Frontal cortex (tissue), 4 donors: ENCODE results near the gene ATP10A. TPM values are rescaled to one million over a fixed set of nuclear protein-coding genes. Genes with fewer than 3 reads are reported as not detected.
"Not testable (repeated sequence)": the region's sequence is repeated elsewhere in the genome, so short reads cannot be mapped to it uniquely, and the experiment has no call there.

Source experiments
- DNase-seq, 2 donors: peaks; one replicate each; pipeline ENCODE4 v3.0.0; 2012; ENCODE audit warnings: low spot score in 2 of 2
- FAIRE-seq: peaks from 2 replicates; lab custom pipeline; 2012; peaks lifted over from hg19 to GRCh38; lab: Jason Lieb, UNC
- small RNA-seq: library from RNA; depleted of rRNA; stranded (forward); fragments of <200 nt; gene quantifications from one replicate; pipeline ENCODE3, GENCODE V24; 2014
- total RNA-seq: library from RNA; depleted of rRNA; stranded (reverse); fragments of >200 nt; gene quantifications from one replicate; pipeline ENCODE4 v1.2.3, GENCODE V29; 2014
- donor health status: control.
- donor health status: control.
- donor health status: control.

ATP10A gene
- total RNA-seq, 1 donor from 2014 or later, result 0.82 TPM

- no peak for DNase-seq
- no peak for FAIRE-seq
These were observed 209.8 kb downstream of the ATP10A start for GRCh38 chr15:25653371-25653770.

GRCh38 chr15:25652704-25653103 lies 210.4 kb downstream of the ATP10A start:
- FAIRE-seq (no peak), DNase-seq (no peak)

- DNase-seq, result no peak
- FAIRE-seq, result no peak
These were observed 213.7 kb downstream of the ATP10A start for GRCh38 chr15:25649390-25649789.

GRCh38 chr15:25643120-25643519 lies 220.0 kb downstream of the ATP10A start:
- no peak for DNase-seq
- FAIRE-seq, result no peak

GRCh38 chr15:25641762-25642161 lies 221.4 kb downstream of the ATP10A start:
- DNase-seq (no peak), FAIRE-seq (no peak)

- no peak for DNase-seq
These were observed 221.8 kb downstream of the ATP10A start for GRCh38 chr15:25641361-25641760.

GRCh38 chr15:25640959-25641358 lies 222.2 kb downstream of the ATP10A start:
- FAIRE-seq, DNase-seq: not testable (repeated sequence)

More at GRCh38 chr15:25641361-25641760, 221.8 kb downstream of the ATP10A start:
- FAIRE-seq, result no peak

- DNase-seq (no peak), FAIRE-seq (no peak)
These were observed 222.7 kb downstream of the ATP10A start for GRCh38 chr15:25640381-25640780.

- FAIRE-seq, DNase-seq: not testable (repeated sequence)
These were observed 226.6 kb downstream of the ATP10A start for GRCh38 chr15:25636486-25636885.

GRCh38 chr15:25635191-25635590 lies 227.9 kb downstream of the ATP10A start:
- FAIRE-seq (no peak), DNase-seq (no peak)

- FAIRE-seq (no peak), DNase-seq (no peak)
These were observed 229.3 kb downstream of the ATP10A start for GRCh38 chr15:25633862-25634261.

- no peak for FAIRE-seq
- no peak for DNase-seq
These were observed 231.2 kb downstream of the ATP10A start for GRCh38 chr15:25631971-25632370.

Small RNA genes within 50 kb of the gene (small RNA-seq; reads per million reads assigned to genes)
- gene MIR4715 (not detected), gene RNA5SP390 (not detected)
